ENCODE measurements around the gene HOXB3.
A peak's percentile ranks its signal among the peaks of the same experiment; 100 is the strongest.

Gene HOXB3

GRCh38 chr17:48584223-48584741, 5.8 kb downstream of the HOXB3 start:
- CTCF ChIA-PET: interaction anchor here (0.8 kb wide), 1 partner anchor 251 kb away, joined by 3 read pairs; no protein-coding TSS in a partner anchor
- H3K27ac Mint-ChIP-seq: no peak overlapping the region

GRCh38 chr17:48583708-48584222, 6.3 kb downstream of the HOXB3 start:
- peaks cover 7% of the 10 kb centered on the region for H3K36me3 Mint-ChIP-seq
- H3K27ac Mint-ChIP-seq: no peak overlapping the region
- no peaks in the 10 kb centered on the region for H3K9me3 Mint-ChIP-seq
- peaks cover 85% of the 10 kb centered on the region for H3K4me1 Mint-ChIP-seq
- CTCF ChIA-PET: interaction anchor here (0.8 to 1.6 kb wide), 3 partner anchors 236 to 504 kb away, joined by 3 read pairs; no protein-coding TSS in a partner anchor
- no peak overlapping the region for H3K4me3 Mint-ChIP-seq
- no peak for DNase-seq
- peaks cover 100% of the 10 kb centered on the region for H3K27me3 Mint-ChIP-seq

More at GRCh38 chr17:48584223-48584741, 5.8 kb downstream of the HOXB3 start:
- Mint-ChIP-seq H3K9me3 (no peaks in the 10 kb centered on the region), H3K36me3 (peaks cover 3% of the 10 kb centered on the region), H3K4me1 (peaks cover 80% of the 10 kb centered on the region), H3K27me3 (peaks cover 100% of the 10 kb centered on the region), H3K4me3 (peak overlapping the region; percentile 20)
- DNase-seq: no peak

DNA sequence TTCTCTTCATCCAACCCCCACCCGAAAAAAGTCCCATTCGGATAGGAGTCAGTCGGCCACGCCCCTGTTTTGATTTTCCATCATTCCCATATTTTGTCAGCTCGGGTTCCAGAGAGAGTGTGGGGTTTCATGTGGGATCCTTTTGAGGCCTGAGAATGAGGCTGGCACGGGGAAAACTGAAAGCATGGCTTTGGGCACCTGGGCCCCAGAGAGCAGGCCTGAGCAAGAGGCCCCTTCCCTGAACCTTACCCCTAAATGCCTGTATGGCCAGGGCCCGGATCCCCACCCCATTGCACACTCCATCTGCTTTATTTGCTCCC, 7.3 kb downstream of the HOXB3 start:
- H3K4me3 Mint-ChIP-seq: peak overlapping the region; percentile 58
- H3K36me3 Mint-ChIP-seq: peaks cover 9% of the 10 kb centered on the region
- CTCF ChIA-PET: interaction anchor here (0.5 to 1.6 kb wide), 5 partner anchors 10 to 504 kb away, joined by 3 to 6 read pairs (median 3); no protein-coding TSS in a partner anchor
- H3K9me3 Mint-ChIP-seq: no peaks in the 10 kb centered on the region
- DNase-seq: no peak
- H3K4me1 Mint-ChIP-seq: peaks cover 84% of the 10 kb centered on the region
- H3K27ac Mint-ChIP-seq: no peak overlapping the region
- H3K27me3 Mint-ChIP-seq: peaks cover 98% of the 10 kb centered on the region

DNA sequence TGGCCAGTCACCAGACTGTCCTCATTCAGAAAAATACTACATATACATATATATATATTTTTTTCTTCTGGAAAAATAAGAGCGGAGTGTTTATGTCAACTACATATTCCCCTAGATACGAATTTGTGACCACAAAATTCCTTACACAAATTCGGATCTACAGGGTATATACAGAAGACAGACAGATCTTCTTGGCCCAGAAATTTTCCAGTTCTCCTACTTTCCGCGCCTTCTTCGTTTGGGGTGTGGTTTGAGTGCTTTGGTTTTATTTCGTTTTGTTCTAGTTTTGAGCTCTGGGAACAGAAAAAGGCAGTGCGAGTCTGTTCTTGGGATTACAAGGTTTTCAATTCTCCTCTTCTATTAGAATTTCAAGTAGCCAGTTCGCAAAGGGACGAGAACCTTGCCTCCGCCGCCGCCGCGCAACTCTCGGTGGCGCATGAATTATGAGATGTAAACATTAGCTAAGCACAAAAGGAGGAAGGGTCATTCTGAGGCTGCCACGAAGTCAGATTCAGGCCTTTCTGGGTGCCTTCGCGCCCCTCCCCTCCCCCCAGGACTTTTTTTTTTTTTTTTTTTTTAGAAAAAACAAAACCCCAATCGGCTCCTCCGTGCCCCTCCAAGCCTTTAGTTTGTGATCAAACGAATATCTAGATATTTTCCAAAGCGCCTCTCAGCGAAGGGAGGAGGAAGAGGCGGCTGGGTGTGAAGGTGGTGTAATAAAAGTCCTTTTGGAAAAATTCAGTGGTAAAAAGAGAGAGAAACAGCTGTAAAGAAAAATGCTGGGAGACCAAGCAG, 10.1 kb downstream of the HOXB3 start:
- no peaks in the 10 kb centered on the region for H3K9me3 Mint-ChIP-seq
- H3K27ac Mint-ChIP-seq: no peak overlapping the region
- H3K4me3 Mint-ChIP-seq: peak overlapping the region; percentile 92
- peaks cover 82% of the 10 kb centered on the region for H3K4me1 Mint-ChIP-seq
- no peak for DNase-seq
- CTCF ChIA-PET: interaction anchor here (0.8 to 1.0 kb wide), 2 partner anchors 15 to 88 kb away, joined by 3 to 6 read pairs; no protein-coding TSS in a partner anchor
- H3K36me3 Mint-ChIP-seq: peaks cover 17% of the 10 kb centered on the region
- H3K27me3 Mint-ChIP-seq: peaks cover 92% of the 10 kb centered on the region

GRCh38 chr17:48579471-48579759, 10.6 kb downstream of the HOXB3 start:
- Mint-ChIP-seq H3K27me3 (peaks cover 88% of the 10 kb centered on the region), H3K4me3 (peak overlapping the region; percentile 92), H3K36me3 (peaks cover 19% of the 10 kb centered on the region), H3K27ac (no peak overlapping the region), H3K4me1 (peaks cover 82% of the 10 kb centered on the region), H3K9me3 (no peaks in the 10 kb centered on the region)
- DNase-seq: no peak
- CTCF ChIA-PET: interaction anchor here (0.8 to 1.0 kb wide), 2 partner anchors 15 to 87 kb away, joined by 3 to 6 read pairs; no protein-coding TSS in a partner anchor

GRCh38 chr17:48578616-48579470, 11.2 kb downstream of the HOXB3 start:
- Mint-ChIP-seq H3K4me3 (peak overlapping the region; percentile 92), H3K4me1 (peaks cover 79% of the 10 kb centered on the region), H3K27me3 (peaks cover 88% of the 10 kb centered on the region), H3K27ac (peak overlapping the region; percentile 68), H3K9me3 (no peaks in the 10 kb centered on the region), H3K36me3 (peaks cover 19% of the 10 kb centered on the region)
- CTCF ChIA-PET: interaction anchor here (0.8 kb wide), 1 partner anchor 233 kb away, joined by 3 read pairs; no protein-coding TSS in a partner anchor
- no peak for DNase-seq

GRCh38 chr17:48577946-48578615, 12.0 kb downstream of the HOXB3 start, which contains the start of gene HOXB4:
Gene HOXB4, minus strand, starts transcription at chr17:48578350. Its CDS starts 31 bp downstream, at chr17:48578319.
- H3K9me3 Mint-ChIP-seq: no peaks in the 10 kb centered on the region
- H3K4me1 Mint-ChIP-seq: peaks cover 85% of the 10 kb centered on the region
- H3K4me3 Mint-ChIP-seq: peak within 1 kb of the TSS; percentile 92
- CTCF ChIA-PET: interaction anchor here (0.8 kb wide), 1 partner anchor 233 kb away, joined by 3 read pairs; no protein-coding TSS in a partner anchor
- H3K27me3 Mint-ChIP-seq: peaks cover 80% of the 10 kb centered on the region
- DNase-seq: peak; percentile 86
- peaks cover 19% of the 10 kb centered on the region for H3K36me3 Mint-ChIP-seq
- peak within 1 kb of the TSS; percentile 68 for H3K27ac Mint-ChIP-seq

GRCh38 chr17:48577330-48577945, 12.6 kb downstream of the HOXB3 start:
- Mint-ChIP-seq H3K36me3 (peaks cover 19% of the 10 kb centered on the region), H3K4me1 (peaks cover 83% of the 10 kb centered on the region), H3K27me3 (peaks cover 74% of the 10 kb centered on the region), H3K9me3 (no peaks in the 10 kb centered on the region), H3K27ac (no peak overlapping the region), H3K4me3 (peak overlapping the region; percentile 84)
- DNase-seq: peak; percentile 44
- CTCF ChIA-PET: interaction anchor here (1.3 kb wide), 1 partner anchor 241 kb away, joined by 3 read pairs; no protein-coding TSS in a partner anchor

- peaks cover 20% of the 10 kb centered on the region for H3K36me3 Mint-ChIP-seq
- H3K9me3 Mint-ChIP-seq: no peaks in the 10 kb centered on the region
- H3K27me3 Mint-ChIP-seq: peaks cover 66% of the 10 kb centered on the region
- DNase-seq: no peak
- peaks cover 79% of the 10 kb centered on the region for H3K4me1 Mint-ChIP-seq
- peak overlapping the region; percentile 33 for H3K27ac Mint-ChIP-seq
- CTCF ChIA-PET: interaction anchor here (0.6 to 1.3 kb wide), 4 partner anchors 84 to 1376 kb away, joined by 3 to 4 read pairs (median 3); no protein-coding TSS in a partner anchor
- peak overlapping the region; percentile 84 for H3K4me3 Mint-ChIP-seq
Measured at GRCh38 chr17:48576479-48577309, 13.3 kb downstream of the HOXB3 start.

- H3K36me3 Mint-ChIP-seq: peaks cover 20% of the 10 kb centered on the region
- DNase-seq: no peak
- peak overlapping the region; percentile 50 for H3K4me3 Mint-ChIP-seq
- peak overlapping the region; percentile 83 for H3K27ac Mint-ChIP-seq
- no peaks in the 10 kb centered on the region for H3K9me3 Mint-ChIP-seq
- CTCF ChIA-PET: interaction anchor here (0.6 to 1.3 kb wide), 4 partner anchors 83 to 1377 kb away, joined by 3 to 4 read pairs (median 3); no protein-coding TSS in a partner anchor
- peaks cover 58% of the 10 kb centered on the region for H3K27me3 Mint-ChIP-seq
- H3K4me1 Mint-ChIP-seq: peaks cover 70% of the 10 kb centered on the region
Measured at GRCh38 chr17:48575673-48576478, 14.2 kb downstream of the HOXB3 start.

GRCh38 chr17:48575066-48575582, 14.9 kb downstream of the HOXB3 start:
- DNase-seq: no peak
- H3K4me1 Mint-ChIP-seq: peaks cover 63% of the 10 kb centered on the region
- H3K27ac Mint-ChIP-seq: no peak overlapping the region
- no peaks in the 10 kb centered on the region for H3K9me3 Mint-ChIP-seq
- CTCF ChIA-PET: interaction anchor here (0.7 to 1.3 kb wide), 3 partner anchors 83 to 102 kb away, joined by 3 to 4 read pairs (median 3); no protein-coding TSS in a partner anchor
- peaks cover 51% of the 10 kb centered on the region for H3K27me3 Mint-ChIP-seq
- H3K4me3 Mint-ChIP-seq: no peak overlapping the region
- peaks cover 20% of the 10 kb centered on the region for H3K36me3 Mint-ChIP-seq
